ENCODE results near the gene C8G. TPM values are rescaled to one million over a fixed set of nuclear protein-coding genes. Genes with fewer than 3 reads are reported as not detected.

C8G gene
- total and polyA plus RNA-seq, 2 of the 13 experiments (the other 11 are each of a cell fraction or from before 2014, with no cell fraction given) = 4.9 to 12.8 TPM

- TF ChIP-seq ZNF468 (CRISPR knock-in tag; IDR thresholded peaks at IDR 0.05) = no peak
- TF ChIP-seq ZMYM3 (CRISPR knock-in tag; IDR thresholded peaks at IDR 0.05) = no peak
- TF ChIP-seq STAG1 (CRISPR knock-in tag; IDR thresholded peaks at IDR 0.05) = 0 out of 2 replicates have a peak, but pooled peaks have one; percentile 9
- peak; percentile 77 for TF ChIP-seq ZNF263 (CRISPR knock-in tag; IDR thresholded peaks at IDR 0.05)
- no peak for TF ChIP-seq ATF3 (CRISPR knock-in tag; IDR thresholded peaks at IDR 0.05)
- no peak for TF ChIP-seq ZNF33A (CRISPR knock-in tag; IDR thresholded peaks at IDR 0.05; ENCODE audit: borderline replicate concordance)
- no peak for TF ChIP-seq ZNF766 (CRISPR knock-in tag; IDR thresholded peaks at IDR 0.05; ENCODE audit: borderline replicate concordance)
- no peak for TF ChIP-seq TMF1 (CRISPR knock-in tag; IDR thresholded peaks at IDR 0.05; ENCODE audit: low read depth)
- 0 out of 2 replicates have a peak, but pooled peaks have one; percentile 24 for TF ChIP-seq CTCF (CRISPR knock-in tag; IDR thresholded peaks at IDR 0.05)
- no peak for TF ChIP-seq ZBTB21 (CRISPR knock-in tag; IDR thresholded peaks at IDR 0.05)
- TF ChIP-seq ZSCAN29 (CRISPR knock-in tag; conservative IDR thresholded peaks at IDR 0.05) = no peak
- no peak for TF ChIP-seq ZNF746 (CRISPR knock-in tag; IDR thresholded peaks at IDR 0.05)
- TF ChIP-seq ZNF558 (CRISPR knock-in tag; IDR thresholded peaks at IDR 0.05; ENCODE audit: borderline replicate concordance) = no peak
- FAIRE-seq (no peak), ATAC-seq (peak; percentile 73), DNase-seq (ENCODE audit: low spot score) (no peak)
- intact Hi-C loops (cut with micrococcal nuclease; ENCODE audit: unreplicated experiment) = loop anchor here (5.0 kb wide), 1 partner anchor 139 kb away; no protein-coding TSS in a partner anchor
- Histone ChIP-seq H3K9ac (ENCODE audit: insufficient read depth, low read depth, low read length) (no peak overlapping the region), H3K27ac (ENCODE audit: extremely low read length, insufficient read depth, low read length) (no peak overlapping the region), H3K36me3 (replicated peaks in 1 of 2; ENCODE audit: control insufficient read depth in 1 of 2, insufficient read depth in 2 of 2, low read length in 2 of 2) (peaks cover 11 to 31% of the 10 kb centered on the region in 2 experiments; a peak in 4 of 5 replicates), H4K20me1 (ENCODE audit: insufficient read depth, low read length) (no peaks in the 10 kb centered on the region), H2AFZ (ENCODE audit: low read length) (no peak overlapping the region), H3K4me3 (replicated peaks in 1 of 3; ENCODE audit: insufficient read depth in 1 of 3, low read depth in 2 of 3, low read length in 3 of 3) (no peak overlapping the region), H3K79me2 (ENCODE audit: insufficient read depth, low read length) (no peaks in the 10 kb centered on the region), H3K4me2 (ENCODE audit: low read depth, low read length) (no peak overlapping the region), H3K27me3 (ENCODE audit: control insufficient read depth in 1 of 2, insufficient read depth in 2 of 2, low read length in 2 of 2) (no peaks in the 10 kb centered on the region), H3K4me1 (ENCODE audit: insufficient read depth, low read length) (no peaks in the 10 kb centered on the region), H3K9me3 (ENCODE audit: low read length) (no peaks in the 10 kb centered on the region)
- in situ Hi-C loops (cut with HindIII; ENCODE audit: extremely low pct_ligation_motif_present, low pct_unique_long_range_greater_than_20kb) = no loop called here
- ChIA-PET CTCF (ENCODE audit: low intra/inter-chr PET ratio, low total read pairs) (no interaction called here), POLR2A (no interaction called here)
- no TSS peak for BruUV-seq (replicated peaks)
- WGBS (ENCODE audit: low lambda C conversion rate) = 93% methylated on average over 4 of the region's 9 CpGs
Measured at GRCh38 chr9:136926154-136926704, 18.8 kb upstream of the C8G start.
